HepG2 (cell line): ENCODE data around the gene TUBB3. TPM values are rescaled to one million over a fixed set of nuclear protein-coding genes. Genes with fewer than 3 reads are reported as not detected.

Experiments used
- CTCF ChIP-seq: sonication (generic); formaldehyde crosslinking; IDR thresholded peaks from 2 replicates; pipeline ENCODE4 v1.5.0; 2020; ENCODE audit warnings: mild to moderate bottlenecking, missing genetic modification reagents, moderate library complexity
- DPF2 ChIP-seq: sonication (generic); formaldehyde crosslinking; IDR thresholded peaks from 2 replicates; pipeline ENCODE4 v1.4.0; 2020; ENCODE audit warnings: mild to moderate bottlenecking, low read depth, missing genetic modification reagents, borderline replicate concordance
- HNF4A ChIP-seq: sonication (generic); formaldehyde crosslinking; IDR thresholded peaks from 2 replicates; pipeline ENCODE4 v1.4.0; 2020; ENCODE audit warnings: missing genetic modification reagents
- HOXA9 ChIP-seq: sonication (generic); formaldehyde crosslinking; IDR thresholded peaks from 2 replicates; pipeline ENCODE4 v1.8.1; 2022; ENCODE audit warnings: missing genetic modification reagents, mild to moderate bottlenecking, moderate library complexity, borderline replicate concordance
- NCOA2 ChIP-seq: sonication (generic); formaldehyde crosslinking; IDR thresholded peaks from 2 replicates; pipeline ENCODE4 v1.8.0; 2022; ENCODE audit warnings: inconsistent platforms
- NFRKB ChIP-seq: fragments of 450-650 bp; IDR thresholded peaks from 2 replicates; pipeline ENCODE4 v1.6.1; 2017
- NR2F1 ChIP-seq, 2 experiments: fragments of 450-650 bp in 1 of 2; formaldehyde crosslinking in 1 of 2; IDR thresholded peaks; 2 replicates each; pipeline versions ENCODE4 v1.5.0 to v1.6.1; 2016 to 2020; ENCODE audit warnings: mild to moderate bottlenecking in 1 of 2, missing compliant biosample characterization in 1 of 2, missing genetic modification reagents in 1 of 2, moderate library complexity in 1 of 2
- NR3C1 ChIP-seq: sonication (generic); formaldehyde crosslinking; IDR thresholded peaks from 2 replicates; pipeline ENCODE4 v1.4.0; 2020; ENCODE audit warnings: missing genetic modification reagents
- PPARG ChIP-seq: conservative IDR thresholded peaks from 2 replicates; pipeline ENCODE4 v1.6.1; 2016; ENCODE audit warnings: missing biosample characterization, missing genetic modification reagents
- RXRB ChIP-seq: IDR thresholded peaks from 2 replicates; pipeline ENCODE4 v1.6.1; 2016; ENCODE audit warnings: borderline replicate concordance, missing genetic modification reagents, missing compliant biosample characterization
- SMAD1 ChIP-seq: sonication (generic); formaldehyde crosslinking; IDR thresholded peaks from 2 replicates; pipeline ENCODE4 v1.4.0; 2020; ENCODE audit warnings: missing genetic modification reagents, low read depth, mild to moderate bottlenecking, borderline replicate concordance
- SMAD9 ChIP-seq: sonication (generic); formaldehyde crosslinking; IDR thresholded peaks from 2 replicates; pipeline ENCODE4 v1.5.1; 2020; ENCODE audit warnings: mild to moderate bottlenecking, missing genetic modification reagents
- SMARCC2 ChIP-seq: fragments of 450-650 bp; IDR thresholded peaks from 2 replicates; pipeline ENCODE4 v1.6.1; 2017; ENCODE audit warnings: antibody characterized with exemption, mild to moderate bottlenecking
- SOX13 ChIP-seq, 3 experiments: fragments of 450-650 bp in 1 of 3; sonication (generic) in 1 of 3; formaldehyde crosslinking in 1 of 3; IDR thresholded peaks in 2 of 3; conservative IDR thresholded peaks in 1 of 3; 2 replicates each; pipeline versions ENCODE4 v1.5.0 to v1.6.1; 2016 to 2020; ENCODE audit warnings: antibody characterized with exemption in 1 of 3, mild to moderate bottlenecking in 1 of 3, missing compliant biosample characterization in 1 of 3, missing genetic modification reagents in 1 of 3, moderate library complexity in 1 of 3
- TSC22D2 ChIP-seq: sonication (generic); formaldehyde crosslinking; IDR thresholded peaks from 2 replicates; pipeline ENCODE4 v1.5.1; 2020; ENCODE audit warnings: missing genetic modification reagents, mild to moderate bottlenecking, borderline replicate concordance
- YEATS4 ChIP-seq: sonication (generic); formaldehyde crosslinking; IDR thresholded peaks from 2 replicates; pipeline ENCODE4 v1.4.0; 2020; ENCODE audit warnings: missing genetic modification reagents, borderline replicate concordance
- ZBTB46 ChIP-seq: sonication (generic); formaldehyde crosslinking; IDR thresholded peaks from 2 replicates; pipeline ENCODE4 v1.4.0; 2020; ENCODE audit warnings: mild to moderate bottlenecking, missing genetic modification reagents, borderline replicate concordance
- ZFP91 ChIP-seq: sonication (generic); formaldehyde crosslinking; IDR thresholded peaks from 2 replicates; pipeline ENCODE4 v1.9.0; 2022; ENCODE audit warnings: missing genetic modification reagents, mild to moderate bottlenecking, borderline replicate concordance
- ZKSCAN8 ChIP-seq: IDR thresholded peaks from 2 replicates; pipeline ENCODE4 v1.6.1; 2016; ENCODE audit warnings: borderline replicate concordance, missing genetic modification reagents, missing compliant biosample characterization
- ZNF280B ChIP-seq: sonication (generic); formaldehyde crosslinking; IDR thresholded peaks from 2 replicates; pipeline ENCODE4 v1.5.0; 2020; ENCODE audit warnings: missing genetic modification reagents, mild to moderate bottlenecking, borderline replicate concordance
- ZNF329 ChIP-seq: sonication (generic); formaldehyde crosslinking; IDR thresholded peaks from 2 replicates; pipeline ENCODE4 v1.9.0; 2021; ENCODE audit warnings: low read depth, mild to moderate bottlenecking, missing genetic modification reagents
- ZNF451 ChIP-seq: sonication (generic); formaldehyde crosslinking; IDR thresholded peaks from 2 replicates; pipeline ENCODE4 v1.5.0; 2020; ENCODE audit warnings: mild to moderate bottlenecking, missing genetic modification reagents
- polyA plus RNA-seq, 8 experiments: library from polyadenylated mRNA; depleted of rRNA in 3 of 8; stranded (reverse) in 7 of 8; unstranded in 1 of 8; fragments of >200 nt; fragmentation: Illumina TruSeq in 4 of 8; extraction: Trizol in 4 of 8; gene quantifications; 2 replicates each; pipeline versions ENCODE4 v1.2.1 to v1.2.3, GENCODE V29; 2011 to 2016; ENCODE audit warnings: low read depth in 4 of 8, missing spikeins in 1 of 8, mixed read lengths in 1 of 8; ENCODE audit not compliant: insufficient read depth in 1 of 8
- total RNA-seq, 5 experiments: library from RNA; depleted of rRNA; stranded (reverse); fragments of >200 nt; fragmentation: Illumina TruSeq; extraction: Trizol; gene quantifications; 2 replicates each; pipeline ENCODE4 v1.2.3, GENCODE V29; 2016; ENCODE audit warnings: low read depth in 1 of 5

TUBB3 gene
- total and polyA plus RNA-seq, 2 of the 13 experiments (the other 11 are each of a cell fraction or from before 2014, with no cell fraction given): 110 to 185 TPM

- peak; percentile 95 for TF ChIP-seq ZFP91
- TF ChIP-seq NR2F1 (CRISPR knock-in tag; IDR thresholded peaks at IDR 0.05): peak in 1 of 2 experiments; percentile 66; a peak in 1 of 4 replicates
- TF ChIP-seq NCOA2 (CRISPR knock-in tag): peak; percentile 88
- peak; percentile 92 for TF ChIP-seq PPARG (CRISPR knock-in tag)
- peak; percentile 68; the same call in 1 of the 2 replicates for TF ChIP-seq DPF2 (CRISPR knock-in tag)
- TF ChIP-seq YEATS4 (CRISPR knock-in tag): peak; percentile 98
- peak; percentile 94; the same call in 1 of the 2 replicates for TF ChIP-seq SMAD1 (CRISPR knock-in tag)
- TF ChIP-seq HNF4A (CRISPR knock-in tag): peak; percentile 72
- TF ChIP-seq ZKSCAN8 (CRISPR knock-in tag): peak; percentile 97
- TF ChIP-seq NFRKB: no peak
- TF ChIP-seq SMAD9: peak; percentile 98
- peak; percentile 97 for TF ChIP-seq TSC22D2 (CRISPR knock-in tag)
- TF ChIP-seq HOXA9 (CRISPR knock-in tag): peak; percentile 98
- TF ChIP-seq SOX13 (IDR thresholded peaks at IDR 0.05): peak; percentile 23; the same call in 1 of the 2 replicates
- peak in 1 of 2 experiments; percentile 92; a peak in 2 of 4 replicates for TF ChIP-seq SOX13 (CRISPR knock-in tag; conservative IDR thresholded peaks at IDR 0.05 in 1 of 2, IDR thresholded peaks at IDR 0.05 in 1 of 2)
- TF ChIP-seq RXRB (CRISPR knock-in tag): peak; percentile 97
- TF ChIP-seq ZNF451: peak; percentile 99
- peak; percentile 98 for TF ChIP-seq ZNF280B
- no peak for TF ChIP-seq SMARCC2
- peak; percentile 46; the same call in 1 of the 2 replicates for TF ChIP-seq CTCF
- no peak; the same call in 1 of the 2 replicates for TF ChIP-seq ZBTB46 (CRISPR knock-in tag)
- TF ChIP-seq NR3C1 (CRISPR knock-in tag): no peak
- peak; percentile 93 for TF ChIP-seq ZNF329 (CRISPR knock-in tag)
Measured at GRCh38 chr16:89917773-89918452, 5.2 kb upstream of the TUBB3 start (continued).
